ENCODE measurements around the gene LRRC53.

The LRRC53 gene

GRCh38 chr1:74429580-74429979 lies 82.8 kb downstream of the LRRC53 start:
- no peak for DNase-seq

GRCh38 chr1:74427681-74428080 lies 84.7 kb downstream of the LRRC53 start:
- no peak for DNase-seq

DNA sequence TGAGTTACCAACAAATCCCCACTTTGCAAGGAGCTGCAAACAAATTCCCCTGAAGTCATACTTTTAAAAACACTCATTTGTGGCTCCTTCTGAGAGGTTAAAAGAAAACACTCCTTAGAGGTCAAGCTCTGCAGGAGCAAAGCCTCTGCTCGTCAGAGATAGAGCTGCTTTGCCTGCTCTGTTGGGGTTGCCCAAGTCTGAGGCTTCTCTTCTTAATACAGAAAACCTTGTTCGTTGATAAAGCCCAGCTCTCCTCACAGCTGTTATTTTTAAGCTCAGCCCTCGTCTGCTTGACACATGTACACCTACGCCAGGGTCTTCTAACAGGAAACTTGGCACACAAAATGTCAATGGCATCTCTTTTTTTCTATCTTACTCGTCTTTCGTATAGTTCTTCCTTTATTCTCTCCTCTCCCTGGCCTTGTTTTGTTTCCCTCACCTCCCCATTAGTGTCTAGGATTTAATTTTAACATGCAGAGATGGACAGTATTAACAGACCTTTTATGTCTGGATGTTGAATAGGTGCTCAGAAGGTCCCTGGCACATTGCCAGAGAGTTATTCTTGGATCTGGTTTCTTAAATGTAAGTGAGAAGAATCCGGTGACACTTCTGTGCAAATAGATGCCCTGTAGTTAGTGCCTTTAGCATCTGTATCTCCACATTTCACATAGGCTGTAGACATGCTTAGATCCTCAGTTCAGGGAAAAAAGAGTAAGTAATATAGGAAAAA lies 86.0 kb downstream of the LRRC53 start:
- no peak for DNase-seq

DNA sequence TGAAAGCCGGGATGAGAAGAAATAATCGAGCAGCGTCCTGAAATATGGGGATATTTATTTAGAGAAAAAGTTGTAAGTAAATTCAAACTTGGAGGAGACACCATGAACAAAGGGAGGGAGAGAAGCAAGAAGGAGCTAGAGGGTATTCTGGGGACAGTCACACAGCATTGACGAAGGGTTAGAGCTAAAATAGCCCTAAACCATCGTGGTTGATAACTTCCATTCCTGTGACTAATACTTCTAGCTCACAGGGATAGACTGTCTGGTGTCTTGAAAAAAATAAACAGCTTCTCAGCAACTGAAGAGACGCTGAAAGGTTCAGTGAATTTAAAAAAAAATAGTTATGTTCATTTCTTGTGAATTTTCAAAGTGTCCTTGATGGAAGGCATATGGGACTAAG lies 86.7 kb downstream of the LRRC53 start:
- DNase-seq: no peak

DNA sequence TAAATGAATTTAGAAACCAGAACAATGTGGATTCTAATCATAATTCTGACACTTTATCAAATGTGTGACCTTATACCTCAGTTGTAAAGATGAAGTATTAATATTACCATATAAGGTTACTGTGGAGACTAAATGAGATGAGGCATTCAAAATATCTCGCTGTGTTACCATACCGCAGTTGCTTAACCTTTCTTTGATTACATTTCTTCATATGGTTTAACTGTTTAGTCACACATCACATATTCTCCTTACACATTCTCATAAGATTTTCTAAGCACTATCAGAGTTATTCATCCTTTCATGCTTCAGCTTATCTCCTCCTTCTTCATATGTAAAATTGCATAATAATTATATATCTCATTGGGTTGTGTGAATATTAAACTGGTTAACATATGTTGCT lies 88.9 kb downstream of the LRRC53 start:
- DNase-seq: no peak

GRCh38 chr1:74422421-74423292 lies 89.8 kb downstream of the LRRC53 start:
- DNase-seq: no peak

GRCh38 chr1:74420467-74420866 lies 91.9 kb downstream of the LRRC53 start:
- no peak for DNase-seq

Measured in amniotic stem cell (primary cell).